SU-DHL-6 (cell line): ENCODE measurements around the gene SLC9B2.

Experiments
- H2AFZ ChIP-seq: fragments of 200-600 bp; sonication (generic); 2 replicates; pipeline ENCODE4 v1.6.1; 2014; ENCODE audit warnings: low read depth, mild to moderate bottlenecking, moderate library complexity, mixed read lengths, antibody characterized with exemption, low read length; ENCODE audit not compliant: severe bottlenecking
- H3F3A ChIP-seq: fragments of 200-600 bp; shearing (Covaris generic); 2 replicates; pipeline ENCODE4 v1.6.0; 2016; ENCODE audit warnings: antibody characterized with exemption, mild to moderate bottlenecking; ENCODE audit not compliant: insufficient read depth
- H3K27ac ChIP-seq: fragments of 200-600 bp; sonication (generic); 2 replicates; pipeline ENCODE4 v1.5.1; 2016; ENCODE audit warnings: low read depth, mild to moderate bottlenecking, low read length, moderate library complexity, mixed read lengths
- H3K27me3 ChIP-seq: fragments of 200-600 bp; sonication (generic), shearing (Covaris generic); 2 replicates; pipeline ENCODE4 v1.6.0; 2014; ENCODE audit warnings: mild to moderate bottlenecking, low read length
- H3K36me3 ChIP-seq: fragments of 200-600 bp; sonication (generic); 2 replicates; pipeline ENCODE4 v1.6.1; 2014; ENCODE audit warnings: mild to moderate bottlenecking, low read length, mixed read lengths
- H3K4me2 ChIP-seq: fragments of 300-600, 200-600 bp; shearing (Covaris generic), sonication (generic); 2 replicates; pipeline ENCODE4 v1.6.0; 2014; ENCODE audit warnings: low read length, low read depth, mild to moderate bottlenecking; ENCODE audit not compliant: poor library complexity, severe bottlenecking
- H3K4me3 ChIP-seq: fragments of 200-600 bp; sonication (generic); 2 replicates; pipeline ENCODE4 v1.5.1; 2014; ENCODE audit warnings: antibody characterized with exemption, low read length, mild to moderate bottlenecking, mixed read lengths; ENCODE audit not compliant: insufficient read depth, poor library complexity, severe bottlenecking
- H3K79me2 ChIP-seq: fragments of 200-600 bp; sonication (generic); 2 replicates; pipeline ENCODE4 v1.6.1; 2014; ENCODE audit warnings: mild to moderate bottlenecking, low read length, moderate library complexity; ENCODE audit not compliant: insufficient read depth
- H3K9ac ChIP-seq: fragments of 200-600 bp; sonication (generic); 2 replicates; pipeline ENCODE4 v1.7.0; 2014; ENCODE audit warnings: mild to moderate bottlenecking, low read length
- H3K9me2 ChIP-seq: fragments of 200-600 bp; sonication (generic); replicated peaks from 2 replicates; pipeline ENCODE4 v1.6.1; 2014; ENCODE audit warnings: low read length; ENCODE audit not compliant: insufficient read depth
- H3K9me3 ChIP-seq: fragments of 200-600 bp; sonication (generic); 2 replicates; pipeline ENCODE4 v1.6.1; 2014; ENCODE audit warnings: low read length, mixed read lengths; ENCODE audit not compliant: insufficient read depth
- H4K20me1 ChIP-seq: fragments of 200-600 bp; sonication (generic); 2 replicates; pipeline ENCODE4 v1.6.1; 2014; ENCODE audit warnings: low read depth, mild to moderate bottlenecking, antibody characterized with exemption, low read length, moderate library complexity, mixed read lengths
- CTCF ChIP-seq: fragments of 200-600 bp; sonication (generic); IDR thresholded peaks from one replicate; pipeline ENCODE4 v1.5.1; 2017; ENCODE audit warnings: antibody characterized with exemption, mild to moderate bottlenecking, low read length, moderate library complexity; ENCODE audit not compliant: insufficient read depth, poor library complexity, severe bottlenecking
- EZH2phosphoT487 ChIP-seq: fragments of 200-600 bp; sonication (generic), shearing (Covaris generic); conservative IDR thresholded peaks from 2 replicates; pipeline ENCODE4 v1.6.1; 2018; ENCODE audit warnings: mild to moderate bottlenecking, antibody characterized with exemption, low read length, moderate library complexity, mixed read lengths

SLC9B2 gene

DNA sequence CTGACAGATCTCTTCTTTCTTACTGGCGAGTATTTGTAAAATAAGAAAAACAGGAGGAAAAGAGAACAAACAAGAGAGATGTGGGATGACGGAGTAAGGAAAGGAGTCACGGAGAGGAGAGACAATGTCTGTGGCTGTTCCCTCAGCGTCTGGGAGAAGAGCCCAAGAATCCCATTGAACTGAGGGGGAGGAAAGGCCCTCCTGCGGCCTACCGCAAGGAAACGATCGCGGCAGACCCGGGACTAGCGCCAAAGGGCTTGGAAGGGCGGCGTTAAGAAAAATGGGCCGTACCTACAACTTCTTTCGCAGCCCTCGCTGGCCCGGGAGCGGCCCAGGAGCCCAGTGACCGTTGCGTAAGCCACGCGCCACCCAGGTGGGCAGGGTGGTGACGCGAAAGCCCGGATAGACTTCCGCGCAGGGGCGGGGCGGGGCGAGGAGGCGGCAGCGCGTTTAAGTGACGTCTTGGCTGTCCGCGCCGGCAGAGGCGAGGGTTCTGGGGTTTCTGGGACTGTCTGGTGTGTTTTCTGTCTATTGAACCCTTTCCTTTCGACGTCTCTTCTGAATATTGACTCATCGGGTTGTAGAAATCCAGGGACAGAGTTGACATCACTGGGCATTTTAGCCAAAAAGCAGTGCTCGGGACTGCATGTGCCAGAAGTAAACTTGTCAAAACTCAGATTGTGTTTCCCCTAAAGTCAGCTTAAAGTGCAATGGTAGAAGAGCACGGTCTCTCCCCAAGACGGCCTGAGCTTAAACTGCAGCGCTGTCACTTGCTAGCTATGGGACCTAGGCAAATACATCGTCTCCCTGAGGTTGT, 57.0 kb downstream of the SLC9B2 start, which contains the start of gene SLC9B1:
Gene SLC9B1 (minus strand): TSS at position 398 of the 817 bp plus-strand sequence. CDS start 27,994 bp downstream, outside the sequence.
- H3K9me3 ChIP-seq, result no peaks in the 10 kb centered on the region
- no peak for TF ChIP-seq EZH2phosphoT487
- no peak for TF ChIP-seq CTCF
- H3K4me3 ChIP-seq, result peak within 1 kb of the TSS; percentile 69
- peak within 1 kb of the TSS; percentile 37 for H3K27ac ChIP-seq
- H3F3A ChIP-seq, result peaks cover 6% of the 10 kb centered on the region; the same call in 1 of the 2 replicates
- H3K79me2 ChIP-seq, result no peaks in the 10 kb centered on the region
- H3K27me3 ChIP-seq, result no peaks in the 10 kb centered on the region
- no peaks in the 10 kb centered on the region for H3K9me2 ChIP-seq
- H3K36me3 ChIP-seq, result no peaks in the 10 kb centered on the region
- H3K9ac ChIP-seq, result peak within 1 kb of the TSS; percentile 74
- H2AFZ ChIP-seq, result peak within 1 kb of the TSS; percentile 95
- H3K4me2 ChIP-seq, result peak within 1 kb of the TSS; percentile 94
- no peaks in the 10 kb centered on the region for H4K20me1 ChIP-seq

DNA sequence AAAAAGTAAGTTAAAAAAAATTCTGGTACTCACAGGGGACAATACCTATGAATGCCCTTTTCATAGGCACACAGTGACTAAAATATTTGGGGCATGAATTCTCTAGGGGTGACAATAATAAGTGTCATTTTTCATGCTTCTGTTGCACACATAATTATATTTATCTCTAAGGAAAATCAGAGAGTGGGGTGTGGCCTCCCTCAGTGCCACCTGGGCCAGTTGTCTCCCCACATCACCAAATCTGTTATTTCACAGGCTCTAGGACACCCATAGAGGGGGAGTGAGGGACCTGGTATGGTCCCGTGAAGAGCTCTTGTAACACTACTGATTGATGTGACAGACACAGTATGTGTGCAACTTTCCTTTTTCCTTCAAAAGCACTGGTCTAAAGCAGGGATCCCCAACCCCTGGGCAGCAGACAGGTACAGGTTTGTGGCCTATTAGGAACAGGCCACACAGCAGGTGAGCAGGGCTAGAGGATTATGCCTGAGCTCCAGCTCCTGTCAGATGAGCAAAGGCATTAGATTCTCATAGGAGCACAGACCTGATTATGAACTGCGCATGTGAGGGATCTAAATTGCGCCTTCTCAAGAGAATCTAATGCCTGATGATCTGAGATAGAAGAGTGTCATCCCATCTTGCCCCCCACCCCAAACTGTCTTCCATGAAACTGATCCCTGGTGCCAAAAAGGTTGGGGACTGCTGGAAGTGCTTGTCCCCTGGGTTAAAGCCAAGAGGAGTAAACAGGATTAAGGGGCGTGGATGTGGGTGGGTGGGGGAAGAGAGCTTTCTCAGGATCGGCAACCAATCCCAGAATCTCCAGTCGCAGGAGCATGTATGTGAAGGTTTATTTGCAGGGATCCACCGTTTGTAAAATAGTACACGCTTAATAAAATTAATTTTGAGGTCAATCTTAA, 57.9 kb downstream of the SLC9B2 start:
- Histone ChIP-seq H3K4me3 (peak overlapping the region; percentile 69), H3K79me2 (no peaks in the 10 kb centered on the region), H3F3A (peaks cover 6% of the 10 kb centered on the region; the same call in 1 of the 2 replicates), H3K4me2 (peak overlapping the region; percentile 94), H2AFZ (peak overlapping the region; percentile 78), H3K9me2 (no peaks in the 10 kb centered on the region), H3K9ac (peak overlapping the region; percentile 74), H3K36me3 (no peaks in the 10 kb centered on the region), H4K20me1 (no peaks in the 10 kb centered on the region), H3K27ac (no peak overlapping the region; the same call in 1 of the 2 replicates), H3K9me3 (no peaks in the 10 kb centered on the region), H3K27me3 (no peaks in the 10 kb centered on the region)
- TF ChIP-seq CTCF (no peak), EZH2phosphoT487 (no peak)

DNA sequence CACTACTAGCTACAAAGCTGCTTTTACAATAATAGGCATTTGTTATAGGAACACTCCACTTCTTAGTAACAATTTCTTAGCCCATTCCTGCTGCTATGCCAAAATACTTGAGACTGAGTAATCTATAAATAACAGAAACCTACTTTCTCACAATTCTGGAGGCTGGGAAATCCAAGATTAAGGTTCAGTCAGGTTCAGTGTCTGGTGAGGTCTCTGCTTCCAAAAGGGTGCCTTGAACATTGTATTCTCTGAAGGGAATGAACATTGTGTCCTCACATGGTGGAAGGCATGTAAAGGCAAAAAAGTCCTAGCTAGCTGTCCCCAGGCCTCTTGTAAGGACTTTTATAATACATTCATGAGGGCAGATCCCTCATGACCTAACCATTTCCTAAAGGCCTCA, 64.0 kb downstream of the SLC9B2 start:
- Histone ChIP-seq H3K9ac (no peak overlapping the region), H3K79me2 (no peaks in the 10 kb centered on the region), H3K9me3 (no peaks in the 10 kb centered on the region), H4K20me1 (no peaks in the 10 kb centered on the region), H3K36me3 (no peaks in the 10 kb centered on the region), H3K4me2 (no peak overlapping the region), H3K27ac (no peak overlapping the region), H3K4me3 (no peak overlapping the region), H2AFZ (no peak overlapping the region), H3K27me3 (no peaks in the 10 kb centered on the region), H3F3A (no peaks in the 10 kb centered on the region), H3K9me2 (no peaks in the 10 kb centered on the region)
- TF ChIP-seq CTCF, result no peak
- TF ChIP-seq EZH2phosphoT487, result no peak
